Endothelial cell of umbilical vein (primary cell): Measurements from ENCODE around the gene SHISA6. TPM values are rescaled to one million over a fixed set of nuclear protein-coding genes. Genes with fewer than 3 reads are reported as not detected.

Source experiments
- BruUV-seq: library from RNA; stranded (reverse); fragments of 400-500 nt; replicated peaks from 2 replicates; lab custom pipeline; 2021; lab: Mats Ljungman, UMichigan
- CTCF ChIA-PET: fragments of 300-600, 350-600 bp; sonication (Branson Sonifier 250); formaldehyde crosslinking; loops from one replicate; lab custom pipeline; 2021; ENCODE audit warnings: antibody characterized with exemption, inconsistent platforms; lab: Charles Lee
- POLR2A ChIA-PET: fragments of 300-600, 350-600 bp; sonication (Branson Sonifier 250); formaldehyde crosslinking; loops from one replicate; lab custom pipeline; 2021; ENCODE audit warnings: antibody characterized with exemption, inconsistent platforms; lab: Charles Lee
- DNase-seq: peaks from one replicate; pipeline ENCODE4 v3.0.0-alpha.2; 2011; ENCODE audit warnings: low read depth, low spot score
- FAIRE-seq: peaks from 2 replicates; lab custom pipeline; 2011; peaks lifted over from hg19 to GRCh38; lab: Jason Lieb, UNC
- H2AFZ ChIP-seq: 2 replicates; pipeline ENCODE4 v1.6.0; 2012; ENCODE audit warnings: low read depth, low read length, control low read depth, inconsistent platforms
- H3K27ac ChIP-seq: 2 replicates; pipeline ENCODE4 v1.5.1; 2011; ENCODE audit warnings: low read depth, mild to moderate bottlenecking, control low read depth, low read length, moderate library complexity; ENCODE audit not compliant: insufficient read depth
- H3K27me3 ChIP-seq, 2 experiments: 2 replicates each; pipeline versions ENCODE4 v1.6.0 to v1.6.1; 2011; ENCODE audit warnings: low read length in 2 of 2, mixed read lengths in 1 of 2; ENCODE audit not compliant: control insufficient read depth in 2 of 2, insufficient read depth in 2 of 2
- H3K36me3 ChIP-seq, 2 experiments: 2 replicates in 1 of 2; 3 replicates in 1 of 2; pipeline ENCODE4 v1.5.1; 2011; ENCODE audit warnings: low read length in 2 of 2, mild to moderate bottlenecking in 1 of 2, moderate library complexity in 1 of 2; ENCODE audit not compliant: control insufficient read depth in 2 of 2, insufficient read depth in 2 of 2; ENCODE audit errors: extremely low read depth in 1 of 2
- H3K4me1 ChIP-seq: 3 replicates; pipeline ENCODE4 v1.5.1; 2011; ENCODE audit warnings: mild to moderate bottlenecking, low read length; ENCODE audit not compliant: control insufficient read depth, insufficient read depth; ENCODE audit errors: extremely low read depth
- H3K4me2 ChIP-seq: 2 replicates; pipeline ENCODE4 v1.6.1; 2011; ENCODE audit warnings: low read length, control low read depth, mixed read lengths; ENCODE audit not compliant: insufficient read depth
- H3K4me3 ChIP-seq, 3 experiments: fragments of 200-600 bp in 1 of 3; sonication (generic), shearing (Covaris generic) in 1 of 3; replicated peaks in 1 of 3; 2 replicates each; pipeline ENCODE4 v1.5.1; 2011 to 2016; ENCODE audit warnings: control low read depth in 3 of 3, low read length in 3 of 3, mild to moderate bottlenecking in 2 of 3, inconsistent platforms in 1 of 3, low read depth in 1 of 3, moderate library complexity in 1 of 3; ENCODE audit not compliant: insufficient read depth in 1 of 3
- H3K79me2 ChIP-seq: 2 replicates; pipeline ENCODE4 v1.6.0; 2012; ENCODE audit warnings: low read length, inconsistent platforms; ENCODE audit not compliant: control insufficient read depth, insufficient read depth
- H3K9ac ChIP-seq: replicated peaks from 2 replicates; pipeline ENCODE3; 2011; ENCODE audit warnings: low read length, control low read depth; ENCODE audit not compliant: insufficient read depth; ENCODE audit errors: extremely low read depth
- H3K9me1 ChIP-seq: replicated peaks from 3 replicates; pipeline ENCODE4 v1.6.0; 2011; ENCODE audit warnings: mild to moderate bottlenecking, low read length; ENCODE audit not compliant: control insufficient read depth, insufficient read depth; ENCODE audit errors: extremely low read depth
- H3K9me3 ChIP-seq: replicated peaks from 2 replicates; pipeline ENCODE4 v1.5.1; 2012; ENCODE audit warnings: low read length, inconsistent platforms; ENCODE audit not compliant: control insufficient read depth, insufficient read depth
- H4K20me1 ChIP-seq: replicated peaks from 2 replicates; pipeline ENCODE3; 2011; ENCODE audit warnings: mild to moderate bottlenecking, low read length; ENCODE audit not compliant: control insufficient read depth, insufficient read depth; ENCODE audit errors: extremely low read depth
- CTCF ChIP-seq, 2 donors: IDR thresholded peaks; 1 replicate in 1 of 2; 2 replicates in 1 of 2; pipeline ENCODE4 v1.5.1; 2011; ENCODE audit warnings: low read length in 2 of 2, mild to moderate bottlenecking in 2 of 2, moderate library complexity in 2 of 2, control low read depth in 1 of 2, inconsistent platforms in 1 of 2, low read depth in 1 of 2; ENCODE audit not compliant: insufficient read depth in 1 of 2; ENCODE audit errors: extremely low read depth in 1 of 2
- EZH2 ChIP-seq: IDR thresholded peaks from 2 replicates; pipeline ENCODE4 v1.6.1; 2012; ENCODE audit warnings: borderline replicate concordance, low read depth, mild to moderate bottlenecking, moderate library complexity, low read length, inconsistent platforms; ENCODE audit not compliant: severe bottlenecking
- FOS ChIP-seq: IDR thresholded peaks from 2 replicates; pipeline ENCODE4 v1.6.1; 2011; ENCODE audit warnings: mild to moderate bottlenecking, low read length, moderate library complexity, borderline replicate concordance; ENCODE audit not compliant: insufficient read depth
- GATA2 ChIP-seq: IDR thresholded peaks from 2 replicates; pipeline ENCODE4 v1.7.0; 2011; ENCODE audit warnings: low read depth, mild to moderate bottlenecking, moderate library complexity, mixed read lengths, low read length; ENCODE audit not compliant: insufficient read length, insufficient read depth
- JUN ChIP-seq: IDR thresholded peaks from 2 replicates; pipeline ENCODE4 v1.6.1; 2011; ENCODE audit warnings: borderline replicate concordance, low read depth; ENCODE audit not compliant: insufficient read length, insufficient read depth
- MYC ChIP-seq: IDR thresholded peaks from one replicate; pipeline ENCODE4 v1.6.1; 2011; ENCODE audit warnings: mild to moderate bottlenecking, low read depth, low read length
- POLR2AphosphoS5 ChIP-seq: IDR thresholded peaks from 2 replicates; pipeline ENCODE4 v1.6.1; 2012; ENCODE audit warnings: low read depth, mild to moderate bottlenecking, control low read depth, low read length, moderate library complexity; ENCODE audit not compliant: insufficient read depth
- dilution Hi-C: fragments of 300-500 bp; cut with MboI; formaldehyde crosslinking; loops from one replicate; pipeline ENCODE4 v1.15.0; 2019; ENCODE audit warnings: low sequenced_read_pairs; ENCODE audit not compliant: extremely low pct_ligation_motif_present
- intact Hi-C: fragments of 100-400 bp; cut with micrococcal nuclease; formaldehyde crosslinking; loops from one replicate; pipeline ENCODE4 v1.10.0; 2022
- polyA plus RNA-seq, 4 experiments: library from polyadenylated mRNA; depleted of rRNA in 3 of 4; stranded (reverse) in 3 of 4; unstranded in 1 of 4; fragments of >200 nt; gene quantifications; 2 replicates each; pipeline versions ENCODE4 v1.2.1 to v1.2.3, GENCODE V29; 2011 to 2012; ENCODE audit warnings: missing spikeins in 1 of 4
- total RNA-seq: library from RNA; stranded (reverse); gene quantifications from 2 replicates; pipeline ENCODE4 v1.2.3, GENCODE V29; 2021

The SHISA6 gene
- total and polyA plus RNA-seq, 2 donors (not counting 3 experiments of a cell fraction or from before 2014, with no cell fraction given): not detected

DNA sequence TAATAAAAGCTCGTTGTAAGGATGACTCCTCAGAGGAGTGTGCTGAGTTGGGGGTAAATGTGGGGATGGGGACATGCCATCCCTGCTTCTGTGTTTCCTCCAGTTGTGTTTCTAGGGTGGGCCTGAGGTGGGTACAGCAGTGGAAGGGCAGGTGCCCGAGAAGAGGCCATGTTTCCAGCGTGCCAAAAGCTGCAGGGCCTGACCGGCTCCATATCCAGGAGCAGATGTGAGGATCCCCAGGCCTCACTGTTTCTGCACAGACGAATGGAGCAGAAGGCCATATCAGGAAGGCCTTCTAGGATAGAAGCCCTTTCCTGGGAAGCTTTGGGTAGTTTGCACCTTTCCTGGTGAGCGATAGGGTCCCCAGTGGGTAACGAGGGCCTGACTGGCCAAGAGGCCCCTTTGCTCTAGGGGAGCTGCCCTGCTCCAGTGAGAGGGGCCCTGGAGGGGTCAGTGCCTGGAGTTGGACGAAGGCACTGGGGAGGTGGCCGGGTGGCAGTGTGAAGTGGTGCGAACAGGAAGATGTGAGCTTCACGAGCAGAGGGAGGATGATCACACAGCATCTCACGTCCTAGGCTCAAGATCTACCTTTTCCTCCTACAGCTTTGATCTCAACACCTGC is 62.9 kb downstream of the SHISA6 start:
- Histone ChIP-seq H2AFZ (no peak overlapping the region), H3K27ac (no peak overlapping the region), H3K9me1 (no peaks in the 10 kb centered on the region), H3K9ac (no peak overlapping the region), H3K79me2 (no peaks in the 10 kb centered on the region), H3K9me3 (peaks cover 9% of the 10 kb centered on the region), H3K4me2 (no peak overlapping the region), H3K27me3 (no peaks in the 10 kb centered on the region), H3K4me1 (no peaks in the 10 kb centered on the region), H4K20me1 (no peaks in the 10 kb centered on the region), H3K36me3 (no peaks in the 10 kb centered on the region), H3K4me3 (no peak overlapping the region)
- no peak for DNase-seq
- ChIA-PET POLR2A (no interaction called here), CTCF (no interaction called here)
- FAIRE-seq: no peak
- TF ChIP-seq GATA2: no peak
- no peak for TF ChIP-seq MYC
- TF ChIP-seq POLR2AphosphoS5: no peak
- intact Hi-C loops: no loop called here
- dilution Hi-C loops: no loop called here
- no TSS peak for BruUV-seq

- Histone ChIP-seq H2AFZ (no peak overlapping the region), H4K20me1 (no peaks in the 10 kb centered on the region), H3K4me3 (no peak overlapping the region), H3K27me3 (no peaks in the 10 kb centered on the region), H3K9me1 (no peaks in the 10 kb centered on the region), H3K4me1 (no peaks in the 10 kb centered on the region), H3K4me2 (no peak overlapping the region), H3K9ac (no peak overlapping the region), H3K36me3 (no peaks in the 10 kb centered on the region), H3K79me2 (no peaks in the 10 kb centered on the region), H3K9me3 (peaks cover 11% of the 10 kb centered on the region), H3K27ac (no peak overlapping the region)
- ChIA-PET CTCF (no interaction called here), POLR2A (no interaction called here)
- dilution Hi-C loops: no loop called here
- DNase-seq: no peak
- no peak for FAIRE-seq
- no TSS peak for BruUV-seq
- TF ChIP-seq GATA2: no peak
- TF ChIP-seq EZH2: no peak
- TF ChIP-seq JUN: no peak
- TF ChIP-seq CTCF (IDR thresholded peaks at IDR 0.05; ENCODE audit: extremely low read depth in 1 of 2, insufficient read depth in 1 of 2, low read depth in 1 of 2, low read length in 2 of 2): no peak
- no peak for TF ChIP-seq POLR2AphosphoS5
- no peak for TF ChIP-seq FOS
- intact Hi-C loops: no loop called here
Observed at GRCh38 chr17:11304568-11304967, 63.6 kb downstream of the SHISA6 start.
